Naive thymus-derived CD4-positive, alpha-beta T cell (primary cell): ENCODE measurements around the gene KIF4B. TPM values are rescaled to one million over a fixed set of nuclear protein-coding genes. Genes with fewer than 3 reads are reported as not detected.

ENCODE experiments used
- ATAC-seq: fragments of 150-1000 bp; cut with Tn5 transposase; 2 replicates; pipeline ENCODE4 v1.10.0; 2021; ENCODE audit warnings: mild to moderate bottlenecking, moderate library complexity
- CTCF ChIA-PET: fragments of 350-600 bp; sonication (Branson Sonifier 250); formaldehyde crosslinking; loops from one replicate; lab custom pipeline; 2021; ENCODE audit warnings: antibody characterized with exemption; lab: Charles Lee
- POLR2A ChIA-PET: fragments of 350-600 bp; sonication (Branson Sonifier 250); formaldehyde crosslinking; loops from one replicate; lab custom pipeline; 2021; ENCODE audit warnings: antibody characterized with exemption, inconsistent platforms; lab: Charles Lee
- DNase-seq, 9 donors: peaks; one replicate each; pipeline versions ENCODE4 v3.0.0 to v3.0.0-alpha.2; 2020 to 2022; ENCODE audit warnings: mixed read lengths in 1 of 9
- H3K27ac ChIP-seq: one replicate; pipeline ENCODE4 v1.7.0; 2013; ENCODE audit warnings: mild to moderate bottlenecking, low read depth, low read length, moderate library complexity
- H3K27me3 ChIP-seq, 2 donors: one replicate each; pipeline ENCODE4 v1.7.0; 2013; ENCODE audit warnings: low read length in 2 of 2, mild to moderate bottlenecking in 2 of 2, moderate library complexity in 2 of 2; ENCODE audit not compliant: control insufficient read depth in 2 of 2, insufficient read depth in 2 of 2
- H3K36me3 ChIP-seq, 3 experiments: 1 replicate in 2 of 3; 2 replicates in 1 of 3; pipeline ENCODE4 v1.7.0; 2013; ENCODE audit warnings: low read length in 3 of 3, mild to moderate bottlenecking in 3 of 3, moderate library complexity in 1 of 3; ENCODE audit not compliant: insufficient read depth in 3 of 3, control insufficient read depth in 2 of 3
- H3K4me1 ChIP-seq, 2 donors: one replicate each; pipeline ENCODE4 v1.7.0; 2013; ENCODE audit warnings: low read length in 2 of 2, mild to moderate bottlenecking in 2 of 2, moderate library complexity in 1 of 2; ENCODE audit not compliant: control insufficient read depth in 2 of 2, insufficient read depth in 2 of 2
- H3K4me3 ChIP-seq: 2 replicates; pipeline ENCODE4 v1.7.0; 2013; ENCODE audit warnings: mild to moderate bottlenecking, low read length
- H3K9me3 ChIP-seq, 3 experiments: 1 replicate in 2 of 3; 2 replicates in 1 of 3; pipeline ENCODE4 v1.7.0; 2013; ENCODE audit warnings: low read length in 3 of 3; ENCODE audit not compliant: control insufficient read depth in 2 of 3
- H3K27ac Mint-ChIP-seq, 9 donors: one replicate each; pipeline ENCODE4 v1.8.0; 2020 to 2022; ENCODE audit warnings: mixed read lengths in 9 of 9, mild to moderate bottlenecking in 8 of 9, moderate library complexity in 5 of 9, inconsistent platforms in 2 of 9
- H3K27me3 Mint-ChIP-seq, 5 donors: one replicate each; pipeline ENCODE4 v1.8.0; 2021 to 2022; ENCODE audit warnings: mixed read lengths in 5 of 5, mild to moderate bottlenecking in 1 of 5
- H3K36me3 Mint-ChIP-seq, 5 donors: one replicate each; pipeline ENCODE4 v1.8.0; 2020 to 2022; ENCODE audit warnings: mixed read lengths in 5 of 5, mild to moderate bottlenecking in 3 of 5, inconsistent platforms in 1 of 5
- H3K4me1 Mint-ChIP-seq, 7 donors: one replicate each; pipeline ENCODE4 v1.8.0; 2020 to 2022; ENCODE audit warnings: mixed read lengths in 7 of 7, mild to moderate bottlenecking in 3 of 7, inconsistent platforms in 1 of 7
- H3K4me3 Mint-ChIP-seq, 10 donors: one replicate each; pipeline ENCODE4 v1.8.0; 2020 to 2022; ENCODE audit warnings: mild to moderate bottlenecking in 10 of 10, mixed read lengths in 10 of 10, moderate library complexity in 6 of 10, inconsistent platforms in 2 of 10
- H3K9me3 Mint-ChIP-seq, 11 donors: one replicate each; pipeline ENCODE4 v1.8.0; 2020 to 2022; ENCODE audit warnings: mixed read lengths in 11 of 11, mild to moderate bottlenecking in 4 of 11, inconsistent platforms in 1 of 11, moderate library complexity in 1 of 11
- intact Hi-C, 2 donors: fragments of 100-400 bp; cut with micrococcal nuclease; formaldehyde crosslinking; loops; one replicate each; pipeline ENCODE4 v1.15.1; 2023
- polyA plus RNA-seq, 2 donors: library from polyadenylated mRNA; unstranded; fragments of 300-500 nt; fragmentation: Illumina TruSeq; gene quantifications; one replicate each; pipeline ENCODE4 v1.2.3, GENCODE V29; 2021
- total RNA-seq, 6 experiments: library from RNA in 5 of 6; stranded (reverse) in 5 of 6; gene quantifications; 1 replicate in 5 of 6; 2 replicates in 1 of 6; pipeline ENCODE4 v1.2.3 and lab custom pipeline; 2021 to 2026

The KIF4B gene
- total and polyA plus RNA-seq, 7 experiments from 2014 or later: 0.10 TPM; not detected in 6

GRCh38 chr5:155046591-155046990 lies 33.0 kb downstream of the KIF4B start:
- Mint-ChIP-seq H3K4me1 (no peaks in the 10 kb centered on the region), H3K36me3 (no peaks in the 10 kb centered on the region), H3K4me3 (no peak overlapping the region), H3K27ac (no peak overlapping the region), H3K27me3 (peaks cover 8 to 38% (median 26%) of the 10 kb centered on the region in 5 donors), H3K9me3 (no peaks in the 10 kb centered on the region)
- H3K27ac ChIP-seq: no peak overlapping the region
- no peak overlapping the region for H3K4me3 ChIP-seq
- DNase-seq (no peak), ATAC-seq (no peak)
- intact Hi-C loops: no loop called here
- no peaks in the 10 kb centered on the region for H3K27me3 ChIP-seq
- H3K36me3 ChIP-seq: no peaks in the 10 kb centered on the region
- no peaks in the 10 kb centered on the region for H3K9me3 ChIP-seq
- ChIA-PET CTCF (no interaction called here), POLR2A (no interaction called here)
- no peaks in the 10 kb centered on the region for H3K4me1 ChIP-seq

DNA sequence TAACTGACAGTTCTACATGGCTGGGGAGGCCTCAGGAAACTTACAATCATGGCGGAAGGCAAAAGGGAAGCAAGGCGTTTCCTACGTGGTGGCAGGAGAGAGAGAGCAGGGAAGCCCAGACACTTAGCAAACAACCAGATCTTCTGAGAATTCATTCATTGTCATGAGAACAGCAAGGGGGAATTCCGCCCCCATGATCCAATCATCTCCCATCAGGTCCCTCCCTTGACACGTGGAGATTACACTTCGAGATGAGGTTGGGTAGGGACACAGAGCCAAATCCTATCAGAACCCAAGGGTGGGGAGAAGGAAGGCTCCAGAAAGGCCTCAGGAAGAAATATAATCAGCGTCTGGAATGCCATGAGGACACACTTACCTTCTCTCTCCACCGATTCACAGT lies 34.3 kb downstream of the KIF4B start:
- H3K27me3 ChIP-seq: no peaks in the 10 kb centered on the region
- Mint-ChIP-seq H3K36me3 (no peaks in the 10 kb centered on the region), H3K27me3 (peaks cover 8 to 31% (median 19%) of the 10 kb centered on the region in 5 donors), H3K9me3 (no peaks in the 10 kb centered on the region), H3K4me1 (no peaks in the 10 kb centered on the region), H3K27ac (no peak overlapping the region), H3K4me3 (no peak overlapping the region)
- no peaks in the 10 kb centered on the region for H3K9me3 ChIP-seq
- CTCF ChIA-PET: no interaction called here
- POLR2A ChIA-PET: no interaction called here
- no peak for ATAC-seq
- intact Hi-C loops: no loop called here
- no peak for DNase-seq
- H3K4me1 ChIP-seq: no peaks in the 10 kb centered on the region
- no peak overlapping the region for H3K27ac ChIP-seq
- no peaks in the 10 kb centered on the region for H3K36me3 ChIP-seq
- no peak overlapping the region for H3K4me3 ChIP-seq

GRCh38 chr5:155049569-155050383 lies 36.2 kb downstream of the KIF4B start:
- H3K9me3 Mint-ChIP-seq: no peaks in the 10 kb centered on the region
- H3K36me3 Mint-ChIP-seq: no peaks in the 10 kb centered on the region
- no peak overlapping the region for H3K27ac Mint-ChIP-seq
- no peak overlapping the region for H3K27ac ChIP-seq
- no peaks in the 10 kb centered on the region for H3K36me3 ChIP-seq
- CTCF ChIA-PET: no interaction called here
- ATAC-seq (no peak), DNase-seq (no peak)
- H3K4me3 Mint-ChIP-seq: no peak overlapping the region
- intact Hi-C loops: no loop called here
- peaks cover 7 to 27% (median 14%) of the 10 kb centered on the region in 5 donors for H3K27me3 Mint-ChIP-seq
- H3K4me1 Mint-ChIP-seq: no peaks in the 10 kb centered on the region
- POLR2A ChIA-PET: no interaction called here
- no peaks in the 10 kb centered on the region for H3K4me1 ChIP-seq
- H3K4me3 ChIP-seq: no peak overlapping the region
- H3K9me3 ChIP-seq: no peaks in the 10 kb centered on the region
- peaks cover 0 to 2% of the 10 kb centered on the region in 2 donors for H3K27me3 ChIP-seq

DNA sequence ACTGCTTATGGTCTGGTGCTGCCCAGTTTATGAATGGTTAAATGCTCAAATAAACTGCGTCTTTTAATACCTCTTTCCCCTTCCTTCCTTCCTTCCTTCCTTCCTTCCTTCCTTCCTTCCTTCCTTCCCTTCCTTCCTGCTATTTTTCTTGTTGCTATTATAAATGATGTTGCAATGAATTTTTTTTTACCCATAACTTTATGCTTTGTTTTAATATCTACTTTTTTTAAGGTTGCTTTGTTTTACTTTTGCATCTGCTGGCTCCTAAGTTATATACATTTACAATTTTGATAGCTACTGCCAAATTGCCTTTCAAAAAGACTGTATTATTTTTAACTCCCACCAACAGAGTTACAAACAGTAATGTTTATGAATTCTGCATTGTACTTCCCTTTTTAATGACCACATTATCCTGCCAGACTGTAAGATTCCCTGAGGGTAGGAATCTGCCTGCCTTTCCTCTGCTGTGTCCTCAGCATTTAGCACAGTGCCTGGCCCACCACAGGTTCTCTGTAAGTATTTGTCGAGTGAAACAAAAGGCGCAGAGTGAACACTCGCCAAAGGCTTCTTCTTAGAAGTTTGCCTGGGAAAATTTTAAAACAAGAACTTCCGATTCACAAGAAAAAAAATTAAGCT lies 36.9 kb downstream of the KIF4B start:
- Histone ChIP-seq H3K36me3 (no peaks in the 10 kb centered on the region), H3K27ac (no peak overlapping the region), H3K4me3 (no peak overlapping the region), H3K9me3 (no peaks in the 10 kb centered on the region), H3K4me1 (no peaks in the 10 kb centered on the region), H3K27me3 (peaks cover 0 to 2% of the 10 kb centered on the region in 2 donors)
- ATAC-seq (no peak), DNase-seq (no peak)
- peaks cover 6 to 22% (median 11%) of the 10 kb centered on the region in 5 donors for H3K27me3 Mint-ChIP-seq
- intact Hi-C loops: no loop called here
- no peak overlapping the region for H3K27ac Mint-ChIP-seq
- CTCF ChIA-PET: no interaction called here
- H3K4me3 Mint-ChIP-seq: no peak overlapping the region
- H3K9me3 Mint-ChIP-seq: no peaks in the 10 kb centered on the region
- no peaks in the 10 kb centered on the region for H3K36me3 Mint-ChIP-seq
- no peaks in the 10 kb centered on the region for H3K4me1 Mint-ChIP-seq
- POLR2A ChIA-PET: no interaction called here

DNA sequence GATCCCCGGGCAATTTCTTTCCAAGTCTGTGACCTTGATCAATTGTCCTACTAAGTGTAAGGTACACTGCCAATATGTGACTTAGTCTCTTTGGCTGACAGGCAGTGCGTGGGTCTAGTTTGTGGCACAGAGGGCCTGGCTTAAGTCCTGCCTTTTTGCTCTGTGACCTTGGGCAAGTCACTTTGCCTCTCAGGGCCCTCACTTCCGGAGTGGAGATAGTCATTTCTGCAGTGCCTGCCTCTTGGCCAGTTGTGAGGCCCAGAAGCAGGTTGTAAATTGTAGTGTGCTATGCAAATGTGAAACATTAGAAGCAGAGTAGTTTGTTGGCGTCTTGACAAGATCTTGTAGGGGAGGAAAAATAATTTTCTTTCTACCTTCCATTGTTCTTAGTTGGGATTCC lies 39.0 kb downstream of the KIF4B start:
- Histone ChIP-seq H3K36me3 (no peaks in the 10 kb centered on the region), H3K9me3 (no peaks in the 10 kb centered on the region), H3K4me1 (no peaks in the 10 kb centered on the region), H3K4me3 (no peak overlapping the region), H3K27ac (no peak overlapping the region), H3K27me3 (peaks cover 0 to 2% of the 10 kb centered on the region in 2 donors)
- ChIA-PET CTCF (no interaction called here), POLR2A (interaction anchor here (0.7 kb wide), 1 partner anchor 1848 kb away, joined by 3 read pairs; no protein-coding TSS in a partner anchor)
- DNase-seq (no peak), ATAC-seq (no peak)
- Mint-ChIP-seq H3K4me1 (no peaks in the 10 kb centered on the region), H3K27ac (no peak overlapping the region), H3K27me3 (peaks cover 4 to 15% (median 4%) of the 10 kb centered on the region in 5 donors), H3K36me3 (no peaks in the 10 kb centered on the region), H3K9me3 (peaks cover 0 to 1% (median 0%) of the 10 kb centered on the region in 11 donors), H3K4me3 (no peak overlapping the region)
- intact Hi-C loops: no loop called here

- peaks cover 0 to 2% of the 10 kb centered on the region in 2 donors for H3K27me3 ChIP-seq
- no peaks in the 10 kb centered on the region for H3K36me3 Mint-ChIP-seq
Measured at GRCh38 chr5:155053501-155053900, 39.9 kb downstream of the KIF4B start.

More at GRCh38 chr5:155053501-155053900, 39.9 kb downstream of the KIF4B start:
- POLR2A ChIA-PET: no interaction called here
- no peak overlapping the region for H3K27ac ChIP-seq
- no peak overlapping the region for H3K4me3 Mint-ChIP-seq
- ATAC-seq (no peak), DNase-seq (no peak)
- no peaks in the 10 kb centered on the region for H3K4me1 ChIP-seq
- no peak overlapping the region for H3K4me3 ChIP-seq
- CTCF ChIA-PET: no interaction called here
- H3K36me3 ChIP-seq: no peaks in the 10 kb centered on the region
- no peaks in the 10 kb centered on the region for H3K9me3 ChIP-seq
- H3K27ac Mint-ChIP-seq: no peak overlapping the region
- H3K4me1 Mint-ChIP-seq: no peaks in the 10 kb centered on the region
- H3K27me3 Mint-ChIP-seq: peaks cover 0 to 15% (median 4%) of the 10 kb centered on the region in 5 donors
- H3K9me3 Mint-ChIP-seq: peaks cover 0 to 1% (median 0%) of the 10 kb centered on the region in 11 donors
- intact Hi-C loops: no loop called here
